ENCODE measurements around the gene IGF1R.

Gene IGF1R

DNA sequence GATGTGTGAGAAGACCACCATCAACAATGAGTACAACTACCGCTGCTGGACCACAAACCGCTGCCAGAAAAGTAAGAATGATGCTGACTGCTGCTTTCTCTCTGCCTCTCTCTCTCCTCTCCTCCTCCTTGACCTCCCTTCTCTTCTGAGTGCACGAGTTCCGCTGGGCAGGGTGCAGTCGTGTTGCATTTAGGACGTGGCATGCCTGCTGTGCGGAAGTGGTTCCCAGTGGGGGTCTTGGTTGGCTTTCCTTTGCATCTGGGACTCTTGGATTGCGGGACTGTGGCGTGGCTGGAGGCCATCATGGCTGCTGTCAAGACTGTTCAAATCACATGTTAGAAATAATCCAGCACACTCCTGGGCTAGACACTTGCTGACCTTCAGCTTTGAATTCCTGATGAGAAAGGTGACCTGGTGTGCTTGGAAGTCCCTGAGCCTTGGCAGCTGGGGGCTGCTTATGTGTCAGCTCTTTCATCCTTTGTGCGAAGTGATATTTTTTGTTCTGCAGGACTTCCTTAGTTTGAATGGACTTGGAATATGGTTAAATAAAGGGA, 59.8 kb downstream of the IGF1R start:
- Histone ChIP-seq H3K4me2 (ENCODE audit: insufficient read depth, low read length) (no peak overlapping the region), H4K20me1 (ENCODE audit: insufficient read depth, low read length) (peaks cover 59% of the 10 kb centered on the region)

DNA sequence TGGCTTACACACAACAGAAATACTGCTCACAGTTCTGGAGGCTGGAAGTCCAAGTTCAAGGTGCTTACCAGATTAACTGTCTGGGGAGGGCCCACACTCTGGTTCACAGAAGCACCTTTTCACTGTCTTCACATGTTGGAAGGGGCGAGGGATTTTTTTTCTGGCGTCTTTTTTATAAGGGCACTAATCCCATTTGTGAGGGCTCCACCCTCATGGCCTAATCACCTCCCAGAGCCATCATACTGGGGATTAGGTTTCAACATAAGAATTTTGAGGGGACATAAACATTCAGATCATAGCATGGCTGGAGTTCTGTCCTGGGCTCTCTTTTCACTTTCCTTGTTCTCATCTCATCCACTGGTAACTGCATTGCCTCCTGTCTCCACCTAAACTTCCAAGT, 63.5 kb downstream of the IGF1R start:
- DNase-seq, result no peak
- Histone ChIP-seq H3K4me1 (ENCODE audit: insufficient read depth, low read length) (peaks cover 8% of the 10 kb centered on the region; the same call in 1 of the 2 replicates), H3K27ac (ENCODE audit: low read length) (no peak overlapping the region), H3K4me3 (ENCODE audit: low read depth in 1 of 2, low read length in 2 of 2) (no peak overlapping the region), H2AFZ (ENCODE audit: low read depth, low read length) (no peak overlapping the region), H3K9me3 (ENCODE audit: insufficient read depth, low read length, severe bottlenecking) (peaks cover 6% of the 10 kb centered on the region), H3K4me2 (ENCODE audit: insufficient read depth, low read length) (no peak overlapping the region), H4K20me1 (ENCODE audit: insufficient read depth, low read length) (peaks cover 64% of the 10 kb centered on the region), H3K79me2 (ENCODE audit: insufficient read depth, low read length) (peaks cover 88% of the 10 kb centered on the region), H3K9ac (ENCODE audit: low read depth, low read length) (no peak overlapping the region), H3K27me3 (ENCODE audit: insufficient read depth, low read length, poor library complexity) (no peaks in the 10 kb centered on the region), H3K36me3 (ENCODE audit: insufficient read depth, low read length) (peaks cover 38% of the 10 kb centered on the region)
- no peak for ATAC-seq (ENCODE audit: insufficient read depth, low read depth)
- TF ChIP-seq, protein P1, sequence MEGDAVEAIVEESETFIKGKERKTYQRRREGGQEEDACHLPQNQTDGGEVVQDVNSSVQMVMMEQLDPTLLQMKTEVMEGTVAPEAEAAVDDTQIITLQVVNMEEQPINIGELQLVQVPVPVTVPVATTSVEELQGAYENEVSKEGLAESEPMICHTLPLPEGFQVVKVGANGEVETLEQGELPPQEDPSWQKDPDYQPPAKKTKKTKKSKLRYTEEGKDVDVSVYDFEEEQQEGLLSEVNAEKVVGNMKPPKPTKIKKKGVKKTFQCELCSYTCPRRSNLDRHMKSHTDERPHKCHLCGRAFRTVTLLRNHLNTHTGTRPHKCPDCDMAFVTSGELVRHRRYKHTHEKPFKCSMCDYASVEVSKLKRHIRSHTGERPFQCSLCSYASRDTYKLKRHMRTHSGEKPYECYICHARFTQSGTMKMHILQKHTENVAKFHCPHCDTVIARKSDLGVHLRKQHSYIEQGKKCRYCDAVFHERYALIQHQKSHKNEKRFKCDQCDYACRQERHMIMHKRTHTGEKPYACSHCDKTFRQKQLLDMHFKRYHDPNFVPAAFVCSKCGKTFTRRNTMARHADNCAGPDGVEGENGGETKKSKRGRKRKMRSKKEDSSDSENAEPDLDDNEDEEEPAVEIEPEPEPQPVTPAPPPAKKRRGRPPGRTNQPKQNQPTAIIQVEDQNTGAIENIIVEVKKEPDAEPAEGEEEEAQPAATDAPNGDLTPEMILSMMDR (IDR thresholded peaks at IDR 0.05; ENCODE audit: borderline replicate concordance, extremely low read depth, low read length, poor library complexity, severe bottlenecking), result no peak
- no peak for TF ChIP-seq EZH2 (IDR thresholded peaks at IDR 0.05; ENCODE audit: borderline replicate concordance, low read depth, low read length, severe bottlenecking)

More for the DNA sequence above, 59.8 kb downstream of the IGF1R start:
- Histone ChIP-seq H2AFZ (ENCODE audit: low read depth, low read length) (no peak overlapping the region), H3K4me3 (ENCODE audit: low read depth in 1 of 2, low read length in 2 of 2) (no peak overlapping the region), H3K27me3 (ENCODE audit: insufficient read depth, low read length, poor library complexity) (no peaks in the 10 kb centered on the region), H3K9me3 (ENCODE audit: insufficient read depth, low read length, severe bottlenecking) (peaks cover 6% of the 10 kb centered on the region), H3K9ac (ENCODE audit: low read depth, low read length) (no peak overlapping the region), H3K36me3 (ENCODE audit: insufficient read depth, low read length) (peaks cover 38% of the 10 kb centered on the region), H3K79me2 (ENCODE audit: insufficient read depth, low read length) (peaks cover 89% of the 10 kb centered on the region), H3K4me1 (ENCODE audit: insufficient read depth, low read length) (no peaks in the 10 kb centered on the region), H3K27ac (ENCODE audit: low read length) (no peak overlapping the region)
- DNase-seq (no peak), ATAC-seq (ENCODE audit: insufficient read depth, low read depth) (no peak)
- TF ChIP-seq EZH2 (IDR thresholded peaks at IDR 0.05; ENCODE audit: borderline replicate concordance, low read depth, low read length, severe bottlenecking), result no peak
- TF ChIP-seq, protein P1 (IDR thresholded peaks at IDR 0.05; ENCODE audit: borderline replicate concordance, extremely low read depth, low read length, poor library complexity, severe bottlenecking), result no peak

GRCh38 chr15:98712845-98713584, 64.7 kb downstream of the IGF1R start:
- peaks cover 65% of the 10 kb centered on the region for H4K20me1 ChIP-seq (ENCODE audit: insufficient read depth, low read length)
- H3K79me2 ChIP-seq (ENCODE audit: insufficient read depth, low read length), result peaks cover 91% of the 10 kb centered on the region
- no peak overlapping the region for H3K4me3 ChIP-seq (ENCODE audit: low read depth in 1 of 2, low read length in 2 of 2)
- H3K4me1 ChIP-seq (ENCODE audit: insufficient read depth, low read length), result peaks cover 8% of the 10 kb centered on the region; the same call in 1 of the 2 replicates
- no peaks in the 10 kb centered on the region for H3K27me3 ChIP-seq (ENCODE audit: insufficient read depth, low read length, poor library complexity)
- DNase-seq, result no peak
- no peak overlapping the region for H2AFZ ChIP-seq (ENCODE audit: low read depth, low read length)
- H3K9me3 ChIP-seq (ENCODE audit: insufficient read depth, low read length, severe bottlenecking), result peaks cover 6% of the 10 kb centered on the region
- no peak for ATAC-seq (ENCODE audit: insufficient read depth, low read depth)
- H3K4me2 ChIP-seq (ENCODE audit: insufficient read depth, low read length), result no peak overlapping the region
- TF ChIP-seq, protein P1 (IDR thresholded peaks at IDR 0.05; ENCODE audit: borderline replicate concordance, extremely low read depth, low read length, poor library complexity, severe bottlenecking), result no peak
- no peak for TF ChIP-seq EZH2 (IDR thresholded peaks at IDR 0.05; ENCODE audit: borderline replicate concordance, low read depth, low read length, severe bottlenecking)
- no peak overlapping the region for H3K9ac ChIP-seq (ENCODE audit: low read depth, low read length)
- H3K27ac ChIP-seq (ENCODE audit: low read length), result no peak overlapping the region
- H3K36me3 ChIP-seq (ENCODE audit: insufficient read depth, low read length), result peaks cover 28% of the 10 kb centered on the region

Data from DND-41 (cell line).